Measurements from ENCODE around the gene NR2F1. TPM values are rescaled to one million over a fixed set of nuclear protein-coding genes. Genes with fewer than 3 reads are reported as not detected.

Gene NR2F1
- total RNA-seq, 2 donors from 2014 or later, result 0.22 TPM; not detected in 1

DNA sequence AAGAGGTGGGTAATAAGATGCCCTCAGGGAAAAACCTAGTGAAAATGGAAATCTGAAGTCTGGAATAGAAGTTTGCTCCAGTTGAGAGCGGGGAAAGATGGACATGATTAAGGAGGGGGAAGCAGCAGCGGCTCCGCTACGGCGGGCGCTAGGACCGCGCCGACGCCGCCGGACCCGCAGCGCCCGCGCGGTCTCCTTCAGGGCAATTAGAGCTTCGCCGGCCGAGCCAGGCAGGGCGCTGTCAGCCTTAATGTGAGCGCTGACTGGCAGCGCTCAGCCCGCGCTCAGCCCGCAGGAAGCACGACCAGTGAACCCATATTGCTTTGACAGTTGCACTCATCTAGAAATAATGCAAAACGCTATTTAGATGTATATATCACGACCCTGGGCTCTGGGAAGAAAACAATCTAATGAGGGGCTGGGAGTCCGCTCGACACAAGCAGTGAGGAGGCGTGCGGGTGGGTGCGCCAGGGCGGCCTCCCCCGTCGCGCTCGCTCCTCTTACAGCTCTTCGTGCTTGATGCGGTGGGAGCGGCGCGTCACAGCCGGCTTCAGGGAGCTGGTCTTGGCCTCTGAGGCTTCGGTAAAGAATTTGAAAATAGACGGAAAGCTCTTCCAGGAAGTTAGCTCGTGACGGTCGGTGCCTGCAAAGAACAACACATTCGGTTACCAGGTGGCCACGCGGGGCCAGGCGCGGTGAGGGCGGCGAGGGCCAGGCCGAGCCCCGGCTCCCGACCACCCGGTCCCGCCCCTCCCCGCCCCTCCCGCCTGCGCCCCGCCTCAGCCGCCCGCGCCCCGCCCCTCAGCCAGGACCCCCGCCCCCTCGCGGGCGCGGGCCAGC, 37.7 kb downstream of the NR2F1 start:
- H3K36me3 Mint-ChIP-seq (ENCODE audit: low read depth), result no peaks in the 10 kb centered on the region
- DNase-seq, result peak; percentile 91
- H3K4me1 Mint-ChIP-seq, result peaks cover 32% of the 10 kb centered on the region
- H3K4me3 Mint-ChIP-seq, result peak overlapping the region; percentile 69
- Histone ChIP-seq H3K4me1 (ENCODE audit: control insufficient read depth, insufficient read depth, low read length) (no peaks in the 10 kb centered on the region), H3K27ac (ENCODE audit: low read depth, low read length) (peak overlapping the region; percentile 87), H3K9me3 (ENCODE audit: control insufficient read depth, low read length) (no peaks in the 10 kb centered on the region), H3K9ac (ENCODE audit: extremely low read depth, low read length, poor library complexity, severe bottlenecking) (peak overlapping the region; percentile 29), H3K4me3 (ENCODE audit: low read length) (peak overlapping the region; percentile 85), H3K27me3 (ENCODE audit: control insufficient read depth, insufficient read depth, low read length, poor library complexity, severe bottlenecking) (peaks cover 63% of the 10 kb centered on the region), H3K36me3 (ENCODE audit: control insufficient read depth, insufficient read depth, low read length) (no peaks in the 10 kb centered on the region)
- 0 to 2% methylated on average over 13 to 75 of the region's 75 CpGs for WGBS, 2 experiments (ENCODE audit: insufficient coverage in 1 of 2, insufficient read length in 1 of 2)
- H3K27me3 Mint-ChIP-seq (ENCODE audit: insufficient read depth), result peaks cover 83% of the 10 kb centered on the region
- H3K27ac Mint-ChIP-seq, result peak overlapping the region; percentile 57
- H3K9me3 Mint-ChIP-seq, result no peaks in the 10 kb centered on the region
- TF ChIP-seq, protein P1, sequence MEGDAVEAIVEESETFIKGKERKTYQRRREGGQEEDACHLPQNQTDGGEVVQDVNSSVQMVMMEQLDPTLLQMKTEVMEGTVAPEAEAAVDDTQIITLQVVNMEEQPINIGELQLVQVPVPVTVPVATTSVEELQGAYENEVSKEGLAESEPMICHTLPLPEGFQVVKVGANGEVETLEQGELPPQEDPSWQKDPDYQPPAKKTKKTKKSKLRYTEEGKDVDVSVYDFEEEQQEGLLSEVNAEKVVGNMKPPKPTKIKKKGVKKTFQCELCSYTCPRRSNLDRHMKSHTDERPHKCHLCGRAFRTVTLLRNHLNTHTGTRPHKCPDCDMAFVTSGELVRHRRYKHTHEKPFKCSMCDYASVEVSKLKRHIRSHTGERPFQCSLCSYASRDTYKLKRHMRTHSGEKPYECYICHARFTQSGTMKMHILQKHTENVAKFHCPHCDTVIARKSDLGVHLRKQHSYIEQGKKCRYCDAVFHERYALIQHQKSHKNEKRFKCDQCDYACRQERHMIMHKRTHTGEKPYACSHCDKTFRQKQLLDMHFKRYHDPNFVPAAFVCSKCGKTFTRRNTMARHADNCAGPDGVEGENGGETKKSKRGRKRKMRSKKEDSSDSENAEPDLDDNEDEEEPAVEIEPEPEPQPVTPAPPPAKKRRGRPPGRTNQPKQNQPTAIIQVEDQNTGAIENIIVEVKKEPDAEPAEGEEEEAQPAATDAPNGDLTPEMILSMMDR (conservative IDR thresholded peaks at IDR 0.05), result peak; percentile 42

DNA sequence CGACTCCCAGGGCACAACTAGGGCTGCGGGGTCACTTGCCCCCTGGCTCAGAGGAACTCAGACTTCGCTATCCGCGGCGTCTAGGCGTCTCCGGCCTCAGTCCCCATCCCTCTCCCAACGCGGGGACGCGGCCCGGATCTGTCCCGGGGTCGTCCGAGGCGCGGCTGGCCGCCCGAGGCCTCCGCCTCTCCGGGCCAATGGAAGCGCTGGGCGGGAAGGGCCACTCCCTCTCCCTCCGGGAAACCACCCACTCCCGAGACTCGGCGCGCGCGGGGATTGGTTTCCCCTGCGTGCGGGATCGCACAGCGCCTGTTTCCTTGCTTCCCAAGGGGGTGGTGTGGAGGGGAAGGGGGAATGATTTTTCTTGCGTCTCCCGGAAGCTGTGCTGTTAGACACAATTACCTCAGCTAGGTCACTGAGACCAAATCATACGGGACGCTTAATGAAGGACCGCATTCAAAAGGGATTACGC, 38.3 kb downstream of the NR2F1 start:
- Histone ChIP-seq H3K9me3 (ENCODE audit: control insufficient read depth, low read length) (no peaks in the 10 kb centered on the region), H3K27ac (ENCODE audit: low read depth, low read length) (peak overlapping the region; percentile 87), H3K4me3 (ENCODE audit: low read length) (peak overlapping the region; percentile 84), H3K4me1 (ENCODE audit: control insufficient read depth, insufficient read depth, low read length) (no peaks in the 10 kb centered on the region), H3K36me3 (ENCODE audit: control insufficient read depth, insufficient read depth, low read length) (no peaks in the 10 kb centered on the region), H3K9ac (ENCODE audit: extremely low read depth, low read length, poor library complexity, severe bottlenecking) (peak overlapping the region; percentile 35), H3K27me3 (ENCODE audit: control insufficient read depth, insufficient read depth, low read length, poor library complexity, severe bottlenecking) (peaks cover 56% of the 10 kb centered on the region)
- H3K4me3 Mint-ChIP-seq, result peak overlapping the region; percentile 69
- no peaks in the 10 kb centered on the region for H3K36me3 Mint-ChIP-seq (ENCODE audit: low read depth)
- no peak overlapping the region for H3K27ac Mint-ChIP-seq
- peaks cover 32% of the 10 kb centered on the region for H3K4me1 Mint-ChIP-seq
- 2 to 5% methylated on average over 6 to 41 of the region's 41 CpGs for WGBS, 2 experiments (ENCODE audit: insufficient coverage in 1 of 2, insufficient read length in 1 of 2)
- TF ChIP-seq, protein P1 (conservative IDR thresholded peaks at IDR 0.05), result no peak
- no peaks in the 10 kb centered on the region for H3K9me3 Mint-ChIP-seq
- DNase-seq, result peak; percentile 89
- H3K27me3 Mint-ChIP-seq (ENCODE audit: insufficient read depth), result peaks cover 82% of the 10 kb centered on the region

DNA sequence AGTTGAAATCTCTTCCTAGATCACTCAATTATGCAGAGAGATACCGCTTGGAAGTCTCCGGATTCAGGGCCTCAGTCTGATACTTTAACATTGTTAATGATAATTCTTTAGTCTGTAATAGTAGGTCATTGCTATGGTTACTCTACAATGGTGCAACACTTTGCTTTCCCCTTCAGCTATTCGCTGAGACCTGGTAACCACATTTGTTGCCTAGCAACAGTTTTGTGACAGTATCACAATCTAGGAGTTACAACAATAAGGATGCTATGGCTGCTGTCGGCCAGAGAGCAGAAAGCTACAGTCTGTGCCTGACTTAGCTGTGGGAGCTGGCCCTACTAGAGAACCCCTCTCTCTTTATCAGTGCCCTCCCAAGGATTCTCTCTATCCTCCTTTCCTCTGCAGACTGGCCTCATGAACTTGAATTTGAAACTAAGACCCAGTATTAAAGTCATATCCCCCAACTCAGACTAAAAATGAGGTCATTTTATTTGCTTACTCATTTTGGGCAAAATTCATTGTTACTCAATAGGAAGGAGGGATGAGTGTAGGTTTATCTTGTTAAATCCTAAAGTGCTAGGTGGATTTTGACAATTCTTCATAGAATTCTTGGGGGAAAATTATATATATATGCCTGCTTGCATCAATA, 39.3 kb downstream of the NR2F1 start:
- Mint-ChIP-seq H3K4me3 (no peak overlapping the region), H3K27ac (no peak overlapping the region), H3K9me3 (no peaks in the 10 kb centered on the region), H3K27me3 (ENCODE audit: insufficient read depth) (peaks cover 80% of the 10 kb centered on the region), H3K4me1 (peaks cover 32% of the 10 kb centered on the region), H3K36me3 (ENCODE audit: low read depth) (no peaks in the 10 kb centered on the region)
- 33 to 68% methylated on average over 1 to 4 of the region's 4 CpGs for WGBS, 2 experiments (ENCODE audit: insufficient coverage in 1 of 2, insufficient read length in 1 of 2)
- Histone ChIP-seq H3K27me3 (ENCODE audit: control insufficient read depth, insufficient read depth, low read length, poor library complexity, severe bottlenecking) (peaks cover 46% of the 10 kb centered on the region), H3K9me3 (ENCODE audit: control insufficient read depth, low read length) (no peaks in the 10 kb centered on the region), H3K36me3 (ENCODE audit: control insufficient read depth, insufficient read depth, low read length) (no peaks in the 10 kb centered on the region), H3K4me3 (ENCODE audit: low read length) (no peak overlapping the region), H3K4me1 (ENCODE audit: control insufficient read depth, insufficient read depth, low read length) (no peaks in the 10 kb centered on the region), H3K9ac (ENCODE audit: extremely low read depth, low read length, poor library complexity, severe bottlenecking) (no peak overlapping the region), H3K27ac (ENCODE audit: low read depth, low read length) (peak overlapping the region; percentile 87)
- DNase-seq, result peak; percentile 57
- TF ChIP-seq, protein P1 (conservative IDR thresholded peaks at IDR 0.05), result no peak

Measured in endodermal cell (in vitro differentiated cells).